H54 (cell line): ENCODE results near the gene MRE11.
"Not testable (repeated sequence)": the region's sequence is repeated elsewhere in the genome, so short reads cannot be mapped to it uniquely, and the experiment has no call there.

Experiments used
- DNase-seq: peaks from one replicate; pipeline ENCODE4 v3.0.0; 2011; ENCODE audit warnings: low spot score, mixed read lengths; ENCODE audit not compliant: insufficient read length
- FAIRE-seq: peaks from 3 replicates; lab custom pipeline; 2011; peaks lifted over from hg19 to GRCh38; lab: Jason Lieb, UNC
- POLR2A ChIP-seq: IDR thresholded peaks from 2 replicates; pipeline ENCODE4 v1.6.1; 2011; ENCODE audit warnings: low read depth, mild to moderate bottlenecking, low read length

Gene MRE11

DNA sequence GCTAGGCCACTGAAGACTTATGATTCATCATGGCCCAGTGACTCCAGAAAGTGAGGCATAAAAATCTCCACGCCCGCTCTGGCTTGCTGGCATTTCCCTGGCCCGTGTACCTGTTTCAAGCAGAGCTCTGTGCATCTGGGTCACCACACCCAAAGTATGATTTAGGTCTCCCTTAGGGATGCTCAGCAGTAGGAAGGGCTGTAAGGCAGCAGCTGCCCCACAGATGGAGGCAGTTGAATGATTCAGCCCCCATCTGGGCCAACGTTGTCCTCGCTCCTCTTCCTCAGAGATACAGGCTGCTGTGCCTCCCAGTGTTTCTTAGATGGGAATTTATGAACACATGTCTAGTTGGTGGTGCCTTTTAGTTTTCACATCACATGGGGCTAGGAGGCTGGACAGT, 114.0 kb downstream of the MRE11 start:
- no peak for TF ChIP-seq POLR2A
- FAIRE-seq (no peak), DNase-seq (no peak)

DNA sequence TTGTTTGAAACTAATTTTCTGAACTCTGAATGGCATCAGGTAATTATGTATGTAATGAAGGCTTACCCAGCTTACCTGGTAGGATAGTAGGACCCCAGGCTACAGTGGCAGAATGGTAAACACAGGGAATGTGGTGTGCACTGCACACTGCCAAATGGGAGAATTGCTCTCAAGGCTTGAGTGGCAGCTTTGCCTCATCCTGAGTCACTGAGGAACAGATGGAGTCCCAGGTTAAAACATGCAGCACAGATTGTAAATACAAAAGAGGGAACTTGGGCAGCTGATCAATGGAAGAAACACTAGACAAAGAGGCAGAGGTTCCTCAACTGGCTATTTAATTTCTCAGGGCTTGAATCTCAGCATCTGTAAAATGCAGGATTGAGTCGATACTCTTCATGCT, 116.8 kb downstream of the MRE11 start:
- FAIRE-seq (no peak), DNase-seq (no peak)
- TF ChIP-seq POLR2A = no peak

DNA sequence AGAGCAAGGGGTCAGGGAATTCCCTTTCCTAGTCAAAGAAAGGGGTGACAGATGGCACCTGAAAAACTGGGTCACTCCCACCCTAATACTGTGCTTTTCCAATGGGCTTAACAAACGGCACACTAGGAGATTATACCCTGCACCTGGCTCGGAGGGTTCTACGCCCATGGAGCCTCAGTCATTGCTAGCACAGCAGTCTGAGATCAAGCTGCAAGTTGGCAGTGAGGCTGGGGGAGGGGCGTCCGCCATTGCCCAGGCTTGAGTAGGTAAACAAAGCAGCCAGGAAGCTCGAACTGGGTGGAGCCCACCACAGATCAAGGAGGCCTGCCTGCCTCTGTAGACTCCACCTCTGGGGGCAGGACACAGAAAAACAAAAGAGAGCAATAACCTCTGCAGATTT, 123.1 kb downstream of the MRE11 start:
- not testable (repeated sequence) for FAIRE-seq, DNase-seq
